Measurements from ENCODE around the gene IL15RA. TPM values are rescaled to one million over a fixed set of nuclear protein-coding genes. Genes with fewer than 3 reads are reported as not detected.

IL15RA gene
- total and polyA plus RNA-seq, 2 donors (not counting 1 experiment from before 2014, with no cell fraction given) = 9.3 to 9.6 TPM

DNA sequence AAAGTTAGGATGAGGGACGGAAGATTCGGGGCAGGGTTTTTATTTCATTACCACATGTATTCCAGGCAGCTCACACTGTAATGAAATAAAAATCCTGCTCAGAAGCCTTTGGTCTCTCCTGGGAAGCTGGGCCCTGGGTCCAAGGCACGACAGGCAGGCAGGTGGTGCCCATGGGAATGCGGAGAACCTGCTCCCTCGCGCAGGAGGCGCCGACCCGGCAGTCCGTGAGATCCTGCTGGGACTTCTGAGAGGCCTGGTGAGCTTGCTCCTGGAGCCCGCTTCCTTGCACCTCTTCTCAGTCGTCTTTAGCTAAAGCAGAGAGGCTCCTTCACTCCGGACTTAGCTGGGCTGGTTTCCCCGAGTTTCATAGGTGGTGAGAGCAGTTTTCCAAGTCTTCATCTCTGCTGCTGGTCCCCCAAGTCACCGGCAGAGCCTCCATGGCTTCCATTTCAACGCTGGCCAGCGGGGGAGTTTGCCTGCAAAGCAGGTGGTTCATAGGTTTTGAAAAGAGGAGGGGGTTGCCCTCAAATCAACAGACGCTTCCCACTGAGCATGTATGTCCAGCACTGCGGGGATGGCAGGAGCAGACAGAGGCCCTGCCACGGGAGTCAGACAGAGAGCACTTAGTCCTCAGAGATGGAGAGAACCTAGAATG lies 24.5 kb downstream of the IL15RA start:
- DNase-seq = no peak
- POLR2A ChIA-PET = no interaction called here
- 95% methylated on average over 18 of the region's 20 CpGs for WGBS (ENCODE audit: insufficient coverage)
- H3K27me3 ChIP-seq (replicated peaks in 1 of 4; ENCODE audit: control extremely low read depth in 1 of 4, control insufficient read depth in 3 of 4, insufficient read depth in 4 of 4, low read length in 3 of 4) = no peaks in the 10 kb centered on the region
- Mint-ChIP-seq H3K27me3 (no peaks in the 10 kb centered on the region), H3K27ac (no peak overlapping the region), H3K9me3 (ENCODE audit: insufficient read depth) (no peaks in the 10 kb centered on the region), H3K4me3 (no peak overlapping the region), H3K4me1 (no peaks in the 10 kb centered on the region)
- no peak overlapping the region for H3K4me3 ChIP-seq (ENCODE audit: control extremely low read depth in 1 of 5, extremely low read depth in 1 of 5, insufficient read depth in 1 of 5, low read depth in 2 of 5, low read length in 4 of 5)
- H3K9ac ChIP-seq (ENCODE audit: low read length) = no peak overlapping the region
- H3K27ac ChIP-seq (ENCODE audit: low read length in 2 of 2) = no peak overlapping the region
- CTCF ChIA-PET = no interaction called here
- intact Hi-C loops (cut with micrococcal nuclease) = no loop called here
- peaks cover 0 to 5% of the 10 kb centered on the region in 2 experiments for H3K36me3 ChIP-seq (replicated peaks in 1 of 2; ENCODE audit: control extremely low read depth in 1 of 2, control insufficient read depth in 1 of 2, extremely low read depth in 1 of 2, insufficient read depth in 2 of 2, low read length in 1 of 2)
- no peak for TF ChIP-seq EZH2 (IDR thresholded peaks at IDR 0.05; ENCODE audit: borderline replicate concordance, insufficient read depth, low read depth, low read length, poor library complexity, severe bottlenecking)
- TF ChIP-seq, protein P1, sequence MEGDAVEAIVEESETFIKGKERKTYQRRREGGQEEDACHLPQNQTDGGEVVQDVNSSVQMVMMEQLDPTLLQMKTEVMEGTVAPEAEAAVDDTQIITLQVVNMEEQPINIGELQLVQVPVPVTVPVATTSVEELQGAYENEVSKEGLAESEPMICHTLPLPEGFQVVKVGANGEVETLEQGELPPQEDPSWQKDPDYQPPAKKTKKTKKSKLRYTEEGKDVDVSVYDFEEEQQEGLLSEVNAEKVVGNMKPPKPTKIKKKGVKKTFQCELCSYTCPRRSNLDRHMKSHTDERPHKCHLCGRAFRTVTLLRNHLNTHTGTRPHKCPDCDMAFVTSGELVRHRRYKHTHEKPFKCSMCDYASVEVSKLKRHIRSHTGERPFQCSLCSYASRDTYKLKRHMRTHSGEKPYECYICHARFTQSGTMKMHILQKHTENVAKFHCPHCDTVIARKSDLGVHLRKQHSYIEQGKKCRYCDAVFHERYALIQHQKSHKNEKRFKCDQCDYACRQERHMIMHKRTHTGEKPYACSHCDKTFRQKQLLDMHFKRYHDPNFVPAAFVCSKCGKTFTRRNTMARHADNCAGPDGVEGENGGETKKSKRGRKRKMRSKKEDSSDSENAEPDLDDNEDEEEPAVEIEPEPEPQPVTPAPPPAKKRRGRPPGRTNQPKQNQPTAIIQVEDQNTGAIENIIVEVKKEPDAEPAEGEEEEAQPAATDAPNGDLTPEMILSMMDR (IDR thresholded peaks at IDR 0.05) = no peak
- no peak for ATAC-seq (ENCODE audit: low read depth)
- no peaks in the 10 kb centered on the region for H3K9me3 ChIP-seq (ENCODE audit: control extremely low read depth in 1 of 3, control insufficient read depth in 2 of 3, insufficient read depth in 1 of 3, low read length in 2 of 3)
- H3K79me2 ChIP-seq (ENCODE audit: control insufficient read depth, insufficient read depth, low read length) = no peaks in the 10 kb centered on the region
- no peaks in the 10 kb centered on the region for H4K20me1 ChIP-seq (ENCODE audit: control insufficient read depth, insufficient read depth, low read length, poor library complexity, severe bottlenecking)
- no peak overlapping the region for H2AFZ ChIP-seq (ENCODE audit: insufficient read depth, low read depth, low read length, poor library complexity, severe bottlenecking)
- H3K4me1 ChIP-seq (ENCODE audit: control insufficient read depth in 2 of 2, insufficient read depth in 2 of 2, low read length in 2 of 2) = no peaks in the 10 kb centered on the region
- H3K4me2 ChIP-seq (replicated peaks; ENCODE audit: low read depth, low read length, poor library complexity, severe bottlenecking) = no peak overlapping the region

DNA sequence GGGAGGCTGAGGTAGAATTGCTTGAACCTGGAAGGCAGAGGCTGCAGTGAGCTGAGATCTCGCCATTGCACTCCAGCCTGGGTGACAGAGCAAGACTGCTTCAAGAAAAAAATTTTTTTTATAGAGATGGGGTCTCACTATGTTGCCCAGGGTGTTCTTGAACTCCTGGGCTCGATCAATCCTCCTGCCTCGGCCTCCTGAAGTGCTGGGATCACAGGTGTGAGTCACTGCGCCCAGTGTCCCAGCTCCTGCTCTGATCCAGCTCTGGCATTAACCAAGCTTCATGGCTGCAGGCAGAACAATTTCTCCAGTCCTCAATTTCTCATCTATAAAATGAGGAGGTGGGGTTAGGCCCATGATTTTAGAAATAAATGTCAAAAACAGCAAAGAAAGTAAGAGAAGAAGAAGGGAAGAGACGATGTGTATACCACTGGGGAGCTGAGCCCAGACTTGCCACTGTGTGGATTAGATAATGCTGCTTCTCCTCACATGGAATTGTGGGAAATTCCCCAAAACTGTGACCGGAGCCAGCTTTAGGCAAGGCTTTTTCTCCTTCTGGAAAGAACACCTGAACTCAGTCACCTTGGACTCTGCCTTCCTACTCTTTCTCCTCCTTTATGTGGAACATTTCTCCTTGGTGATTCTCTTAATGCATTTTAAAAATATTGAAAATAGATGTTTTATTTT lies 25.5 kb downstream of the IL15RA start:
- H3K9me3 Mint-ChIP-seq (ENCODE audit: insufficient read depth) = no peaks in the 10 kb centered on the region
- no peaks in the 10 kb centered on the region for H4K20me1 ChIP-seq (ENCODE audit: control insufficient read depth, insufficient read depth, low read length, poor library complexity, severe bottlenecking)
- H3K36me3 ChIP-seq (replicated peaks in 1 of 2; ENCODE audit: control extremely low read depth in 1 of 2, control insufficient read depth in 1 of 2, extremely low read depth in 1 of 2, insufficient read depth in 2 of 2, low read length in 1 of 2) = peaks cover 0 to 5% of the 10 kb centered on the region in 2 experiments
- DNase-seq (no peak), ATAC-seq (ENCODE audit: low read depth) (no peak)
- H3K27me3 Mint-ChIP-seq = no peaks in the 10 kb centered on the region
- intact Hi-C loops (cut with micrococcal nuclease) = no loop called here
- H3K4me1 ChIP-seq (ENCODE audit: control insufficient read depth in 2 of 2, insufficient read depth in 2 of 2, low read length in 2 of 2) = no peaks in the 10 kb centered on the region
- H3K79me2 ChIP-seq (ENCODE audit: control insufficient read depth, insufficient read depth, low read length) = no peaks in the 10 kb centered on the region
- no peak for TF ChIP-seq EZH2 (IDR thresholded peaks at IDR 0.05; ENCODE audit: borderline replicate concordance, insufficient read depth, low read depth, low read length, poor library complexity, severe bottlenecking)
- TF ChIP-seq, protein P1 (IDR thresholded peaks at IDR 0.05) = no peak
- no peak overlapping the region for H3K27ac Mint-ChIP-seq
- no peak overlapping the region for H3K4me3 ChIP-seq (ENCODE audit: control extremely low read depth in 1 of 5, extremely low read depth in 1 of 5, insufficient read depth in 1 of 5, low read depth in 2 of 5, low read length in 4 of 5)
- no peak overlapping the region for H2AFZ ChIP-seq (ENCODE audit: insufficient read depth, low read depth, low read length, poor library complexity, severe bottlenecking)
- no peak overlapping the region for H3K9ac ChIP-seq (ENCODE audit: low read length)
- H3K4me3 Mint-ChIP-seq = no peak overlapping the region
- H3K4me2 ChIP-seq (replicated peaks; ENCODE audit: low read depth, low read length, poor library complexity, severe bottlenecking) = no peak overlapping the region
- CTCF ChIA-PET = no interaction called here
- H3K9me3 ChIP-seq (ENCODE audit: control extremely low read depth in 1 of 3, control insufficient read depth in 2 of 3, insufficient read depth in 1 of 3, low read length in 2 of 3) = no peaks in the 10 kb centered on the region
- 98% methylated on average over 5 of the region's 6 CpGs for WGBS (ENCODE audit: insufficient coverage)
- H3K27me3 ChIP-seq (replicated peaks in 1 of 4; ENCODE audit: control extremely low read depth in 1 of 4, control insufficient read depth in 3 of 4, insufficient read depth in 4 of 4, low read length in 3 of 4) = no peaks in the 10 kb centered on the region
- POLR2A ChIA-PET = no interaction called here
- H3K27ac ChIP-seq (ENCODE audit: low read length in 2 of 2) = no peak overlapping the region
- no peaks in the 10 kb centered on the region for H3K4me1 Mint-ChIP-seq

Measured in B cell (primary cell).